Activated T-cell treated with anti-CD3 and anti-CD28 coated beads, Interleukin-2, amount 50 U/mL, for 4 hours (primary cell): Measurements from ENCODE around the gene TNIP3. TPM values are rescaled to one million over a fixed set of nuclear protein-coding genes. Genes with fewer than 3 reads are reported as not detected.
"Not testable (repeated sequence)": the region's sequence is repeated elsewhere in the genome, so short reads cannot be mapped to it uniquely, and the experiment has no call there.

Experiments used
- ATAC-seq, 2 donors: fragments of 200-7000 bp; cut with Tn5 transposase; one replicate each; pipeline ENCODE4 v1.10.0; 2021
- DNase-seq: peaks from one replicate; pipeline ENCODE4 v3.0.0-alpha.2; 2020
- H3K27me3 Mint-ChIP-seq: one replicate; pipeline ENCODE4 v1.8.0; 2021; ENCODE audit warnings: low read depth, mixed read lengths
- H3K36me3 Mint-ChIP-seq: one replicate; pipeline ENCODE4 v1.8.0; 2022; ENCODE audit warnings: mixed read lengths; ENCODE audit not compliant: insufficient read depth
- H3K4me1 Mint-ChIP-seq: one replicate; pipeline ENCODE4 v1.8.0; 2021; ENCODE audit warnings: low read depth, mixed read lengths
- H3K4me3 Mint-ChIP-seq: one replicate; pipeline ENCODE4 v1.8.0; 2021; ENCODE audit warnings: mild to moderate bottlenecking, moderate library complexity, mixed read lengths
- H3K9me3 Mint-ChIP-seq: one replicate; pipeline ENCODE4 v1.8.0; 2021; ENCODE audit warnings: mixed read lengths
- total RNA-seq, 3 donors: library from RNA; stranded (reverse); gene quantifications; one replicate each; pipeline ENCODE4 v1.2.1, GENCODE V29; 2021

TNIP3 gene
- total RNA-seq, 3 donors from 2014 or later: 7.4 to 21.9 (median 20.6) TPM

- no peaks in the 10 kb centered on the region for H3K9me3 Mint-ChIP-seq
- peak overlapping the region; percentile 12 for H3K4me3 Mint-ChIP-seq
- H3K27me3 Mint-ChIP-seq: no peaks in the 10 kb centered on the region
- ATAC-seq (peak; percentile 90 to 93), DNase-seq (peak; percentile 24)
- peaks cover 3% of the 10 kb centered on the region for H3K36me3 Mint-ChIP-seq
- peaks cover 68% of the 10 kb centered on the region for H3K4me1 Mint-ChIP-seq
Measured at GRCh38 chr4:121189326-121190215, 25.4 kb upstream of the TNIP3 start.

GRCh38 chr4:121187206-121187605, 23.1 kb upstream of the TNIP3 start:
- Mint-ChIP-seq H3K36me3 (peaks cover 6% of the 10 kb centered on the region), H3K27me3 (no peaks in the 10 kb centered on the region), H3K4me3 (no peak overlapping the region), H3K9me3 (no peaks in the 10 kb centered on the region), H3K4me1 (peaks cover 72% of the 10 kb centered on the region)
- DNase-seq (no peak), ATAC-seq (no peak)

- Mint-ChIP-seq H3K4me1 (peaks cover 71% of the 10 kb centered on the region), H3K36me3 (peaks cover 11% of the 10 kb centered on the region), H3K27me3 (no peaks in the 10 kb centered on the region), H3K4me3 (no peak overlapping the region), H3K9me3 (no peaks in the 10 kb centered on the region)
- DNase-seq (no peak), ATAC-seq (no peak)
Measured at GRCh38 chr4:121185960-121186359, 21.8 kb upstream of the TNIP3 start.

GRCh38 chr4:121183989-121184388, 19.9 kb upstream of the TNIP3 start:
- no peak for ATAC-seq
- DNase-seq: no peak
- H3K4me3 Mint-ChIP-seq: peak overlapping the region; percentile 31
- peaks cover 3% of the 10 kb centered on the region for H3K9me3 Mint-ChIP-seq
- peaks cover 71% of the 10 kb centered on the region for H3K4me1 Mint-ChIP-seq
- peaks cover 20% of the 10 kb centered on the region for H3K36me3 Mint-ChIP-seq
- no peaks in the 10 kb centered on the region for H3K27me3 Mint-ChIP-seq

- Mint-ChIP-seq H3K27me3 (no peaks in the 10 kb centered on the region), H3K4me3 (peak overlapping the region; percentile 21), H3K4me1 (peaks cover 72% of the 10 kb centered on the region), H3K9me3 (peaks cover 3% of the 10 kb centered on the region), H3K36me3 (peaks cover 25% of the 10 kb centered on the region)
- no peak for ATAC-seq
- DNase-seq: no peak
Measured at GRCh38 chr4:121183361-121183760, 19.2 kb upstream of the TNIP3 start.

GRCh38 chr4:121182296-121182695, 18.2 kb upstream of the TNIP3 start:
- Mint-ChIP-seq H3K27me3 (no peaks in the 10 kb centered on the region), H3K4me3 (peak overlapping the region; percentile 74), H3K9me3 (peaks cover 3% of the 10 kb centered on the region), H3K4me1 (peaks cover 78% of the 10 kb centered on the region), H3K36me3 (peaks cover 29% of the 10 kb centered on the region)
- DNase-seq (no peak), ATAC-seq (peak; percentile 24 to 48)

GRCh38 chr4:121181493-121181892, 17.4 kb upstream of the TNIP3 start:
- ATAC-seq: peak in 1 of 2 donors; percentile 13

GRCh38 chr4:121180558-121180957, 16.4 kb upstream of the TNIP3 start:
- H3K4me1 Mint-ChIP-seq: peaks cover 82% of the 10 kb centered on the region
- DNase-seq (no peak), ATAC-seq (peak; percentile 77 to 81)
- peaks cover 29% of the 10 kb centered on the region for H3K36me3 Mint-ChIP-seq
- peak overlapping the region; percentile 74 for H3K4me3 Mint-ChIP-seq
- no peaks in the 10 kb centered on the region for H3K27me3 Mint-ChIP-seq
- peaks cover 3% of the 10 kb centered on the region for H3K9me3 Mint-ChIP-seq

More at GRCh38 chr4:121181493-121181892, 17.4 kb upstream of the TNIP3 start:
- Mint-ChIP-seq H3K4me3 (peak overlapping the region; percentile 74), H3K27me3 (no peaks in the 10 kb centered on the region), H3K9me3 (peaks cover 3% of the 10 kb centered on the region), H3K4me1 (peaks cover 80% of the 10 kb centered on the region), H3K36me3 (peaks cover 29% of the 10 kb centered on the region)
- DNase-seq: no peak

- Mint-ChIP-seq H3K9me3 (peaks cover 3% of the 10 kb centered on the region), H3K27me3 (no peaks in the 10 kb centered on the region), H3K36me3 (peaks cover 25% of the 10 kb centered on the region), H3K4me3 (no peak overlapping the region), H3K4me1 (peaks cover 76% of the 10 kb centered on the region)
- no peak for ATAC-seq
- DNase-seq: no peak
Measured at GRCh38 chr4:121177246-121178137, 13.4 kb upstream of the TNIP3 start.

- Mint-ChIP-seq H3K4me1 (peaks cover 76% of the 10 kb centered on the region), H3K9me3 (peaks cover 3% of the 10 kb centered on the region), H3K36me3 (peaks cover 28% of the 10 kb centered on the region), H3K4me3 (no peak overlapping the region), H3K27me3 (no peaks in the 10 kb centered on the region)
- DNase-seq: no peak
- no peak for ATAC-seq
Measured at GRCh38 chr4:121176082-121176934, 12.2 kb upstream of the TNIP3 start.

- H3K27me3 Mint-ChIP-seq, H3K4me3 Mint-ChIP-seq, DNase-seq, ATAC-seq, H3K9me3 Mint-ChIP-seq, H3K36me3 Mint-ChIP-seq: not testable (repeated sequence)
- peaks cover 46% of the 10 kb centered on the region for H3K4me1 Mint-ChIP-seq
Measured at GRCh38 chr4:121171477-121171876, 7.4 kb upstream of the TNIP3 start.

- Mint-ChIP-seq H3K4me1 (peaks cover 48% of the 10 kb centered on the region), H3K27me3 (no peaks in the 10 kb centered on the region), H3K4me3 (no peak overlapping the region), H3K9me3 (no peaks in the 10 kb centered on the region), H3K36me3 (peaks cover 8% of the 10 kb centered on the region)
- ATAC-seq: no peak
- no peak for DNase-seq
Measured at GRCh38 chr4:121168446-121169281, 4.5 kb upstream of the TNIP3 start.

GRCh38 chr4:121166976-121167375, 2.9 kb upstream of the TNIP3 start:
- peaks cover 7% of the 10 kb centered on the region for H3K36me3 Mint-ChIP-seq
- H3K9me3 Mint-ChIP-seq: no peaks in the 10 kb centered on the region
- peaks cover 41% of the 10 kb centered on the region for H3K4me1 Mint-ChIP-seq
- H3K27me3 Mint-ChIP-seq: no peaks in the 10 kb centered on the region
- DNase-seq: no peak
- H3K4me3 Mint-ChIP-seq: no peak overlapping the region
- ATAC-seq: no peak
